Measurements from ENCODE around the gene PRDX6.
A peak's percentile ranks its signal among the peaks of the same experiment; 100 is the strongest.
"Not testable (repeated sequence)": the region's sequence is repeated elsewhere in the genome, so short reads cannot be mapped to it uniquely, and the experiment has no call there.

Gene PRDX6

GRCh38 chr1:173477286-173478093 lies at the start of gene PRDX6:
Gene PRDX6, plus strand, starts transcription at chr1:173477335. Its CDS starts 63 bp downstream, at chr1:173477398.
- peak; percentile 69 for DNase-seq (ENCODE audit: low read depth, low spot score)

DNA sequence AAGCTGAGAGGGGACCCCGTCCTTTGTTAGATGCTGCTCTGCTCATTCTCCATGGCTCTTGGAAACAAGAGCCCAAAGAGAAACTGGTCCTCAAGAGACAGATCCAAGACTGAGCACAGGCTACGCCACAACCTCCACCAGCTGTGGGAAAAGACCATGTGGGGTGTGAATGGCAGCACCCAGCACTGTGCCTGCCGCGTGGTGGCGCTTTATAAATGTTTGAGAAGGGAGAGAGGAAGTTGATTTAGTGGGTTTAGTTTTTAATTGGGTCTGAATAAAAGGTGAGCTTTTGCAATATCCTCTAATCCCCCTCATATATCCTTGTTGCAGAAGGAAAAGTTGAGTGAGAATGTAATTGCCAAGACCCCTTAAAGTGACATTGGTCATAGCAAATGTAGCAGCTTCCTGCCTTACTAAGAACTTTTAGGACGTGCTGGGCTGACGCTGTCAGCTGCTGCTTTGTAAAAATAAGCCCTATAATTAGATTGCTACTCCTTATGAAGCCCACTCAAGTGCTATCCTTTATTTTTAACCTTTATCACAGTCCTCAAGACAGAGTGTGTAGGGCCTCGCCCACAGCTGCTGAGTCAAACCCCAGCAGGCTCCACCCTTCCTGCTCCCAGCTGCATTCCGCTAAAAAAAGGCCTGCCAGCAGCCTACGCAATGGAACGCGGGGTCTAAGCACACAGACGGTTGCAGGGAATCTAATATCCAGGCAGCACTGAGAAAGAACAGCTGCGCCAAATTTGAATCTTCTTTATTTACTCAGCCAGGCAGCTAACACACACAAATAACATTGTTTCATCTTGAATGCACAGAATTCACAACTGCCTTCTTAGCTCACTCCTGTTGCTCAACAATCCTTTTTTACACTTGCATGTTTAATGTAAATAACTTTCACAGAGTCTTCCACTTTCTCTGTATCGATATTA lies 47.4 kb upstream of the PRDX6 start:
- DNase-seq (ENCODE audit: low read depth, low spot score), result peak; percentile 21

DNA sequence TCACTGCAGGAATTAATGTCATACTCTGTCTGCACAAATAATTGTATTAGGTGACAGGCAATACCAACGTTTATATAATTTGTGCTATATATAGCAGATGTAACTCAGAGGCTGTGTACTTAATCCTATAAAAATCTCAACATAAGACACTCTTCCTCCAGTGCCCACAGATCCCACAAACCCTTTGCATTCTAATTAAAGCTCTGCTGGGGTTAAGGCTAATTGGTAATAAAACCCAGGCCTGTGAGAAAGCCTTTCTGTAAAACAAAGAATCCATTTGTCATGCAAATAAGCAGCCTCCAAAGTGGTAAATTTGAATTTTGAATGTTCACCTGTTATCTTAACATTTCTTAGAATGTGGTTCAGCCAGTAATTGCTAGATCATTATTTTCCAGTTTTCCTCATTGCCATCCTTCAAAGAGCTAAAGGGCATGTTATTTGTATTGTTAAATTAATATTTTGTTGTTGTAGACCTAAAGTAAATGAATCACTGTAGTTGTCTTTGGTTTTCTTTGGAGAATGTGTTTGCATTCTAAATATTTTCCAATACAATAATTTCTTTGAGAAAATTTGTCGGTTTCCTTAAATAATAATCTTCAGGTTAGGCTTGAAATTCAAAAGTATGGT lies 46.3 kb upstream of the PRDX6 start:
- no peak for DNase-seq (ENCODE audit: low read depth, low spot score)

DNA sequence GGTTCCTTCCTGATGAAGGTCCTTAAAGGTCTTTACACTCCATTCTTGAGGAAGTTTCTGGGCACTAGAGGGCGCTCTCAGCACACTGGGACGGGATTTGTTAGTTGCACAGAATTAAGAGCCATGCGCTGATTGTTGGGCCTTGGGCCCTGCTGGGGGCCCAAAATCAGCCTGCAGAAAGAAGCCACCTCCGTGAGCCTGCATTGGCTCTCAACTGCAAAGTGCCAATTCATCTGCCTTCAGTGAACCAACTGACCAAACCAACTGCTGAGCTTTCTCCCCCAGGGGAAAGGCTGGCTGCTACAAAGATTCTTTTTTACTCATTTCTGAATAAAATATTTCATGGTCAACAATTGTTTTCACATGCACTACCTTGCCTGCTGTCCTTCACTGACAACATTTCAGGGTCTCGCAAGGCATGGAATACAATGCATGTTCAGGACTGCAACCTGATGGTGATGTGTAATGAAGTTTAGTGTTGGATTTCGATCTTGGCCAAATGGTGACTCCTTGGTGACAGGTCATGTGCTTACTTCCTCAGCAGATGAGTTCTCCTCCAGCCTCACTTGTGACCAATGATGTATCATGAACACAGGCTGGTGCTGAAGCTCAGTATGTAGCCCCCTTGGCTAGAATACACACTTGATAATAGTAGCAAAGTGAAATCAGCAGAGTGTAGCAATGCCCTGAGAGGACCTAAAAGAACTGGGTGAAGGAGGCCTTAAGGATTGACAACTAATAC lies 45.7 kb upstream of the PRDX6 start:
- peak; percentile 75 for DNase-seq (ENCODE audit: low read depth, low spot score)

DNA sequence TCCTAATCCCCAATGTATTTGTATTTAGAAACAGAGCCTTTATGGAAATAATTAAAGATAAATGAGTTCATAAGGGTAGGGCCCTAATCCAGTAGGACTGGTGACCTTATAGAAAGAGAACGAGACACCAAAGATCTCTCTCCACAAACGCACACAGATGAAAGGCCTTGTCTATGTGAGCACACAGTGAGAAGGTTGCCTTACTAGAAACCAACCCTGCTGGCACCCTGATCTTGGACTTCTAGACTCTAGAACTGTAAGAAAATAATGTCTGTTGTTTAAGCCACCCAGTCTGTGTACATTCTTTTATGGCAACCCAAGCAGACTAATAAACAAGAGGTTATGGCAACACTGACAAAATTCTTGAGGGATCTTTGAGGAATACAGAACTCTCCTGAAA lies 44.8 kb upstream of the PRDX6 start:
- DNase-seq (ENCODE audit: low read depth, low spot score), result no peak

GRCh38 chr1:173433751-173434326 lies 43.3 kb upstream of the PRDX6 start:
- DNase-seq (ENCODE audit: low read depth, low spot score), result no peak

DNA sequence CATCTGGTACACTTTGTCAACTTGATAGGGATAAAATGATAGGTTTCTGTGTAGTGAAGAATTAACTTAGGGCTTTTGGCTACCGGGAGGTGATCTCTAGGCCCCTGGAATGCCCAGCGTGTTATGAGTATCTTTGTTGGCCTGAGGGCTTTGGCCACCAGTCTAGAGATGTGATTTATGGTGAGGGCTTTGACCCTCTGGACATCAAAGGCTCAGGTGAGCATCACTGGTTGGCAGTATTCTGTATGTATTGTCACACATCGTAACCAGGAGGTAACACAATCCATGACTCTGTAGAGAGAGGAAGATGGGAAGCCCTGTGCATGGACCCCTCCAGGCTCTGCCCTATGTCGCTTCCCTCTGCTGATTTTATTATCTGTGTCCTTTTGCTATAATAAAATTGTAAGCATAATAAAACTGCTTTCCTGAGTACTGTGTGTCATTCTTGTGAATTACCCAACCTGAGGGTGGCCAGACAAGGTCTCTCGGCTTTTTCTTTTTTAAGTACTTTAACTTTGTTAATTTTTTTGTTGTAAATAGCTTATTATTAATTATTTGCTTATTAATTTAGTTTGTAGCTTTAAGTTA lies 40.2 kb upstream of the PRDX6 start:
- no peak for DNase-seq (ENCODE audit: low read depth, low spot score)

DNA sequence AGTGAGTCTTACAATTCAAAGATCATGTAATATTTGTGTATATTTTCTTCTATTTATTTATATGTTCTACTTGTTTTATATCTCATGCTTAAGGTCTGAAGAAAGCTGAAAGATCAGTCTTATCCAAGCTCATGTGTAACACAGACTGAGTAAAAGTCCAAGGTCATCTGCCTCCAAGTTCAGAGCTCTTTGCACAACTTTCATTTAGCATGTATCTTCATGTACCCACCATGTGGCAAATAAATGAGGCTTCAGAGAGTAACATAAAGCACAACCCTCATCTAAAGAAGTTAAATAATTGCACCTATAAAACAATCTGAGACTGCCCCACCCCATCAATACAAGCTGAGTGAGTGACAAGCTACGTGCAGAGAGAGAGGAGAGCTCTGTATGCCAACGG lies 38.5 kb upstream of the PRDX6 start:
- DNase-seq (ENCODE audit: low read depth, low spot score), result no peak

DNA sequence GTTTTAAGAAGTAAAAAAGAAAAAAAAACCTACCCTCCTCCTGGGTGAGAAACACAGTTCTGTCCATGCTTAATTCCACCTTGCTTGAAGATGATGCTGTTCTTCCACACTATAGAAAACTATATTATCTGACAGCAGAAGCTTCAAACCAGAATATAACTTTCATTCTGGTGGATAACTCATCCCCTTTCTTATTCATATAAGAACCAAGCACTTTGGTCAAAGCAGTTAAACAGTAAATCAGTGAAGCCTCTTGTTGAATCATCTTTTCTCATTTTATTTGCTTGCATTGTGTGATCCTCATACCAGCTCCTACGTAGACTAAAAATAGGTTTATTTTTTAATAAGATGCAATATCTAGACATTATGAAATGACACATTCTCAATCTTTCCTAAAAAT lies 36.7 kb upstream of the PRDX6 start:
- DNase-seq (ENCODE audit: low read depth, low spot score), result no peak

DNA sequence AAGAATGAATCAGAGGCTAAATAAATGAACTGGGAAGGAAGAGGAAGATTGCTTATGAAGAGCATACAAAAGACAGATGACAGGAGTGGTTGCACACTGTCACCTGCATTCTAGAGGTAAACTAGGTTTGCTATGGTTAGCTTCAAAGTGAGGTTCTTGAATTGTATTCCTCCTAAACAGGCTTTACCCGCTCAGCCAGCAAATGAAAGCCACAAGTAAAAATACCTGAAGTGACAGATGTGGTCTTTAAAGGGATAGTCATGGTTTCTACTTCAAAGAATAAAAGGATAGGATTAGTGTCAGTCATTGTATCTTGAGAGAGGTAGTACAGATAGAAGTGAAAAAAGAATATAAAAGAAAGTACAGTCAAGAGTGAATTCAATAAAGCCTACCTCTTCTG lies 32.4 kb upstream of the PRDX6 start:
- DNase-seq (ENCODE audit: low read depth, low spot score), result no peak

DNA sequence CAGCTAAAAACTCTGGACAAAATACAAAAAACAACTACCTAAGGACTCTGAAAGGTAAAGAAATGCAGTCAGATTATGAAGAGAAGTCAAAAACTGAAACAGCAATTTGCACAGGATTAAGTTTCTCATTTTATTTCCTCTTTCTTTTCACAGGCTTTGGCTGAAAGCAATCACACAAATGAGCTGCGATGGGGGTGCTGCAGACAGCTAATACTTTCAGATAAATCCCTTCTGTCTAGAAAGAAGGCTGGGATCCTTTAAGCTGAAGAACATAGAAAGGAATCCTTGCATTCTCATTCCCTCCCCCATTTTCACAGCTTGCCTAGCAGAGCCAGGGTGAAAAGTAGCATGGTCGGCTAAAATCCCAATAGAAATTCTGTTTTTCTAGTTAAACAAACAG lies 32.0 kb upstream of the PRDX6 start:
- no peak for DNase-seq (ENCODE audit: low read depth, low spot score)

DNA sequence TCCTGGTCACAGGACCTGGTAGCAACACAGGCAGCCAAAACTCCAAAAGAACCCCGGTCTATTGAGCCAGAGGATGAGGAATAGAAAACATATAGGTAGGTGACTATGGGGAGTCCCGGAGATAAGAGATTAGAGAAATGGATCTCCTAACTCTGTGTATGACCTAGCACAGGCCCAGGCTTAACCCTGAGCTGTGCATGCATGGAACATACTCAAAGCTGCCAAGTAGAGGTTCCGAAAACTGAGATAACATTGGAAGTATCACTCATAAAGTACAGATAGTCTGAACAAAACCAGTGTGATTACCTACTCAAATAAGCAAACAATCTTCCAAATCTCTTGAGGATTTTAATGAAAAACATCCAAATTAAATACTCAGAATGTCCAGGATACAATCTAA lies 31.5 kb upstream of the PRDX6 start:
- no peak for DNase-seq (ENCODE audit: low read depth, low spot score)

GRCh38 chr1:173447224-173447623 lies 29.9 kb upstream of the PRDX6 start:
- no peak for DNase-seq (ENCODE audit: low read depth, low spot score)

DNA sequence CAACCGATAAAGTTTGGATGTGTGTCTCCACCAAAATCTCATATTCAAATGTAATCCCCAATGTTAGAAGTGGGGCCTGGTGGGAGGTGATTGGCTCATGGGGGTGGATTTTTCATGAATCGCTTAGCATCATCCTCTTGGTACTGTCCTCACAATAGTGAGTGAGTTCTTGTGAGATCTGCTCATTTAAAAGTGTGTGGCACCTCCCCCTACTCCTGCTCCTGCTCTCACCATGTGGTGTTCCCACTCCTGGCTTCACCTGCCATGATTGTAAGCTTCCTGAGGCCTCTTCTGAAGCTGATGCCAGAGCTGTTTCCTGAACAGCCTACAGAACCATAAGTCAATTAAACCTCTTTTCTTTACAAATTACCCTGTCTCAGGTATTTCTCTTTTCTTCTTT lies 28.2 kb upstream of the PRDX6 start:
- no peak for DNase-seq (ENCODE audit: low read depth, low spot score)

GRCh38 chr1:173451981-173452380 lies 25.2 kb upstream of the PRDX6 start:
- DNase-seq (ENCODE audit: low read depth, low spot score), result no peak

DNA sequence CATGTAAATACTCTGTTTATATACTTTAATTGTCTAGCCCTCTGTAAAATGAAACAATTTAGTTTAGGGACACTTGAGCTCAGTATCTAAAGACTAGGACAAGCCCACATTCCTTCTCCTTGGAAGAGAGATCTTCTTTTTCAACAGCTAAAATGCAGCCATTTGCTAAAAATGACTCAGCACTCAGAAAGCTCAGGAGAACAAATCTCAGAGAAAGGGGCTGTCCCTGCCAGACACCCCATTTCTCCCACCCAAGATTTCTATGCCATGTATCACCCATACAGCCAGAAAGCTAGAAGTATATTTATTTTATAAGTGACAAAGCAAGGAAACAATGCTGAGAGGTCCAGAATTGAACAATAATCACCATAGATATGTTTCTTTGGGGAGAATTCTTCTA lies 23.2 kb upstream of the PRDX6 start:
- no peak for DNase-seq (ENCODE audit: low read depth, low spot score)

- no peak for DNase-seq (ENCODE audit: low read depth, low spot score)
Observed at GRCh38 chr1:173454966-173455524, 22.1 kb upstream of the PRDX6 start.

DNA sequence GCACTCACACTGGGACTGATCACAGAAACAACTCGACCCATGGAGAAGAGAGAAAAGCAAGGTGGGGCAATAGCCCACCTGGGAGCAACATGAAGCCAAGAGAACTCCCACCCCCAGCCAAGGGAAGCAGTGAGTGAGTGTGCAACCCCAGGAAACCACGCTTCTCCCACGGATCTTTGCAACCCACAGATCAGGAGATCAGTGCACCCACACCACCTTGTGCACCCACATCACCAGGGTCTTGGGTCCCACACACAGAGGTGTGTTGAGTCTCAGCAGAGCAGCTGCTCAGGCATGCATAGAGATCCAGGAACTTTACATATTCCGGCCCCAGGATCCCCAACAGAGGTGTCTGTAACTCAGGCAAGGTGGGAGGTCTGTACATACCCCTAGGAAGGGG lies 17.2 kb upstream of the PRDX6 start:
- no peak for DNase-seq (ENCODE audit: low read depth, low spot score)

- DNase-seq (ENCODE audit: low read depth, low spot score), result not testable (repeated sequence)
Observed at GRCh38 chr1:173462666-173463065, 14.5 kb upstream of the PRDX6 start.

DNA sequence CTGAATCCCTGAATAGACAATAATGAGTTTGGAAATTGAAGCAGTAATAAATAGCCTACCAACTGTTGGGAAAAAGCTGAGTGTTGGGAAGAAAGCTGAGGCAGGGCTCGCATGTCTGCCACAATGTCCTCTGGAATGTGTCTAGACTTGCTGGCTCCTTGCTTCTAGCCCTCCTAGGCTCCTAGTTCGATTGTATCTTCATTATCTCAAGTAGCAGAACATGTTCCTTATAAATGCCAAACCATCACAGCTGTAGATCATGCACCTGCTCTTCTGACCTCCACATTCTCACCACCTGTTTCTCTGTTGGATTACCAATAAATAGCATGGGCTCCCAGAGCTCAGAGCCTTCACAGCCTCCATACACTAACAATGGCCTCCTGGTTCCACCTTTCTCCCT lies 12.9 kb upstream of the PRDX6 start:
- not testable (repeated sequence) for DNase-seq (ENCODE audit: low read depth, low spot score)

Measured in activated naive CD8-positive, alpha-beta T cell treated with anti-CD3 and anti-CD28 coated beads, Interleukin-2, amount 50 U/mL, for 16 hours (primary cell).